DND-41 (cell line): ENCODE data around the gene CPSF4.

ENCODE experiments used
- ATAC-seq: fragments of 200-7000 bp; cut with Tn5 transposase; 3 replicates; pipeline ENCODE4 v1.9.1; 2021; ENCODE audit warnings: low read depth; ENCODE audit not compliant: insufficient read depth
- DNase-seq: peaks from one replicate; pipeline ENCODE4 v3.0.0-alpha.2; 2020
- H2AFZ ChIP-seq: 2 replicates; pipeline ENCODE4 v1.6.0; 2012; ENCODE audit warnings: low read depth, low read length
- H3K27ac ChIP-seq: 2 replicates; pipeline ENCODE4 v1.5.1; 2012; ENCODE audit warnings: low read length, inconsistent platforms
- H3K27me3 ChIP-seq: fragments of 200-600 bp; sonication (generic); 2 replicates; pipeline ENCODE4 v1.6.0; 2012; ENCODE audit warnings: low read length, mild to moderate bottlenecking, inconsistent platforms; ENCODE audit not compliant: insufficient read depth, poor library complexity
- H3K36me3 ChIP-seq: 2 replicates; pipeline ENCODE4 v1.5.1; 2012; ENCODE audit warnings: low read length, inconsistent platforms; ENCODE audit not compliant: insufficient read depth
- H3K4me1 ChIP-seq: 2 replicates; pipeline ENCODE4 v1.5.1; 2012; ENCODE audit warnings: mild to moderate bottlenecking, low read length; ENCODE audit not compliant: insufficient read depth
- H3K4me2 ChIP-seq: 2 replicates; pipeline ENCODE4 v1.6.0; 2012; ENCODE audit warnings: mild to moderate bottlenecking, moderate library complexity, low read length, inconsistent platforms; ENCODE audit not compliant: insufficient read depth
- H3K4me3 ChIP-seq, 2 experiments: fragments of 200-600 bp in 1 of 2; shearing (Covaris generic) in 1 of 2; 2 replicates each; pipeline ENCODE4 v1.5.1; 2012 to 2016; ENCODE audit warnings: inconsistent platforms in 2 of 2, low read length in 2 of 2, mild to moderate bottlenecking in 2 of 2, low read depth in 1 of 2, moderate library complexity in 1 of 2
- H3K79me2 ChIP-seq: 2 replicates; pipeline ENCODE4 v1.6.0; 2012; ENCODE audit warnings: low read length, inconsistent platforms; ENCODE audit not compliant: insufficient read depth
- H3K9ac ChIP-seq: 2 replicates; pipeline ENCODE4 v1.6.0; 2012; ENCODE audit warnings: low read depth, mild to moderate bottlenecking, inconsistent platforms, low read length, moderate library complexity
- H3K9me3 ChIP-seq: 2 replicates; pipeline ENCODE4 v1.5.1; 2012; ENCODE audit warnings: low read length, moderate library complexity, mild to moderate bottlenecking, inconsistent platforms; ENCODE audit not compliant: insufficient read depth, severe bottlenecking
- H4K20me1 ChIP-seq: 2 replicates; pipeline ENCODE4 v1.6.0; 2012; ENCODE audit warnings: low read length; ENCODE audit not compliant: insufficient read depth
- EZH2 ChIP-seq: IDR thresholded peaks from 3 replicates; pipeline ENCODE4 v1.6.1; 2012; ENCODE audit warnings: borderline replicate concordance, low read depth, mild to moderate bottlenecking, moderate library complexity, low read length, inconsistent platforms; ENCODE audit not compliant: severe bottlenecking
- TF ChIP-seq, protein P1 (sequence below): IDR thresholded peaks from 2 replicates; pipeline ENCODE4 v1.5.1; 2012; ENCODE audit warnings: borderline replicate concordance, low read length, moderate library complexity, mild to moderate bottlenecking; ENCODE audit not compliant: poor library complexity, severe bottlenecking; ENCODE audit errors: extremely low read depth

CPSF4 gene

DNA sequence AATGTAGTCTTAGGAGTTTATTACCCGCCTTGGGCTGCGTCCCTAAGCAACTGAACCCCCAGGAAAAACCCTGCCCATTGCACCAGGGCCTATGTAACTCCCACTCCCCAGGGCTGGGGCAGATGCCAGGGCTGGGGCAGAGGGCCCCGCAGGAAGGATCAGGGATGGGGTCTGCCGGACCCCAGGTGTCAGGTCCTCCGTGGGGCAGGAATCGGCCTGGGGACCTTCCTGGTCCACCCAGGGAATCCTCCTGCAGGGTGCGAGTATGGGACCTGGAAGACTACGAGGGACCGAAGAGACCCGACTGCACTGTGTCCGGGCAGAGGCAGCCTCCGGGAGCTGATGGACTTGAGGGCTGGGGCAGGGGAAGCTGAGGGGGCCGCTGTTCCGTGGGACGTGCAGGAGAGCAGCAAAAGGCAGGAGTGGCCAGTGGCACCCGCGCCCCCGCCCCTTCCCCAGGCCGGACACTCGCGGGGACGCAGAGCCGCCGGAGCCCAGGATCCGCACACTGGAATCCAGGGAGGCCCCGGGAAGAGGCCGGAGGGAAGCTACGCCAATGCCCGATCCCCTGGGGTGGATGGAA, 29.7 kb downstream of the CPSF4 start:
- no peak overlapping the region for H3K4me2 ChIP-seq
- no peak overlapping the region for H2AFZ ChIP-seq
- no peaks in the 10 kb centered on the region for H3K9me3 ChIP-seq
- peaks cover 40% of the 10 kb centered on the region for H3K79me2 ChIP-seq
- DNase-seq = no peak
- no peak overlapping the region for H3K9ac ChIP-seq
- H3K27me3 ChIP-seq = no peaks in the 10 kb centered on the region
- no peak overlapping the region for H3K4me3 ChIP-seq
- peaks cover 5% of the 10 kb centered on the region; the same call in 1 of the 2 replicates for H4K20me1 ChIP-seq
- H3K36me3 ChIP-seq = peaks cover 11% of the 10 kb centered on the region
- ATAC-seq = no peak
- TF ChIP-seq, protein P1, sequence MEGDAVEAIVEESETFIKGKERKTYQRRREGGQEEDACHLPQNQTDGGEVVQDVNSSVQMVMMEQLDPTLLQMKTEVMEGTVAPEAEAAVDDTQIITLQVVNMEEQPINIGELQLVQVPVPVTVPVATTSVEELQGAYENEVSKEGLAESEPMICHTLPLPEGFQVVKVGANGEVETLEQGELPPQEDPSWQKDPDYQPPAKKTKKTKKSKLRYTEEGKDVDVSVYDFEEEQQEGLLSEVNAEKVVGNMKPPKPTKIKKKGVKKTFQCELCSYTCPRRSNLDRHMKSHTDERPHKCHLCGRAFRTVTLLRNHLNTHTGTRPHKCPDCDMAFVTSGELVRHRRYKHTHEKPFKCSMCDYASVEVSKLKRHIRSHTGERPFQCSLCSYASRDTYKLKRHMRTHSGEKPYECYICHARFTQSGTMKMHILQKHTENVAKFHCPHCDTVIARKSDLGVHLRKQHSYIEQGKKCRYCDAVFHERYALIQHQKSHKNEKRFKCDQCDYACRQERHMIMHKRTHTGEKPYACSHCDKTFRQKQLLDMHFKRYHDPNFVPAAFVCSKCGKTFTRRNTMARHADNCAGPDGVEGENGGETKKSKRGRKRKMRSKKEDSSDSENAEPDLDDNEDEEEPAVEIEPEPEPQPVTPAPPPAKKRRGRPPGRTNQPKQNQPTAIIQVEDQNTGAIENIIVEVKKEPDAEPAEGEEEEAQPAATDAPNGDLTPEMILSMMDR = no peak
- TF ChIP-seq EZH2 = no peak
- H3K27ac ChIP-seq = no peak overlapping the region
- H3K4me1 ChIP-seq = peaks cover 39% of the 10 kb centered on the region

DNA sequence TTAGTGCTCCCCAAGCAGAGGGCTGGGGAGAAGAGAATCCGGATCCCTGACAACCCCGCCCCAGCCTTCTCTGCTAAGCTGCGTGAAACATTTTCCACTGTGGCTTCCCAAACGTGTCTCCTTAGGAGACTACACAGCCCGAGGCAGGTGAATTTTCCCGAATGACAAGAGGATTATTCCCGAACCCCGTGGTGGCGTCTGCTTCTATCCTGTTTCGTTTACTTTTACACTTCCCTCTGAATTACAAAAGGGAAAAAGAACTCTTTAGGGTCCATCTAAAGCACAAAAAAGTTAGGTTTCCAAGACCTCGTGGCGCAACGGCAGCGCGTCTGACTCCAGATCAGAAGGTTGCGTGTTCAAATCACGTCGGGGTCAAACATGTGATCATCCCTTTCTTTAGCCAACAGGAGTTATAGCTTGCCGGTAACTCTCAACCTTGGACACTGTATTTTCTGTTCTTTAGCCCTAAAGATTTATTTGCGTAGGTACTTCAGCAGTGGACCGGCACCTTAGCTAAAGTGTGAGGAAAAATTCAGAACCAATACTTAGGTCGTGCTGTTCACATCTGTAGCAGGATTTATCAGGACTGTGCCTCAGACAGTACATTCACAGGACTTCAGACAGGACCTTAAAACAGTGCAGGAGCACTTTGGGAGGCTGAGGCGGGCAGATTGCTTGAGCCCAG, 30.8 kb downstream of the CPSF4 start:
- H3K9ac ChIP-seq = no peak overlapping the region
- ATAC-seq (no peak), DNase-seq (no peak)
- H3K27ac ChIP-seq = no peak overlapping the region
- H4K20me1 ChIP-seq = no peaks in the 10 kb centered on the region
- no peak overlapping the region for H3K4me2 ChIP-seq
- peaks cover 3% of the 10 kb centered on the region; the same call in 1 of the 2 replicates for H3K36me3 ChIP-seq
- H3K4me3 ChIP-seq = no peak overlapping the region
- no peaks in the 10 kb centered on the region for H3K9me3 ChIP-seq
- TF ChIP-seq, protein P1 = no peak
- TF ChIP-seq EZH2 = no peak
- no peak overlapping the region; the same call in 1 of the 2 replicates for H2AFZ ChIP-seq
- H3K79me2 ChIP-seq = peaks cover 39% of the 10 kb centered on the region
- no peaks in the 10 kb centered on the region for H3K27me3 ChIP-seq
- H3K4me1 ChIP-seq = peaks cover 38% of the 10 kb centered on the region

DNA sequence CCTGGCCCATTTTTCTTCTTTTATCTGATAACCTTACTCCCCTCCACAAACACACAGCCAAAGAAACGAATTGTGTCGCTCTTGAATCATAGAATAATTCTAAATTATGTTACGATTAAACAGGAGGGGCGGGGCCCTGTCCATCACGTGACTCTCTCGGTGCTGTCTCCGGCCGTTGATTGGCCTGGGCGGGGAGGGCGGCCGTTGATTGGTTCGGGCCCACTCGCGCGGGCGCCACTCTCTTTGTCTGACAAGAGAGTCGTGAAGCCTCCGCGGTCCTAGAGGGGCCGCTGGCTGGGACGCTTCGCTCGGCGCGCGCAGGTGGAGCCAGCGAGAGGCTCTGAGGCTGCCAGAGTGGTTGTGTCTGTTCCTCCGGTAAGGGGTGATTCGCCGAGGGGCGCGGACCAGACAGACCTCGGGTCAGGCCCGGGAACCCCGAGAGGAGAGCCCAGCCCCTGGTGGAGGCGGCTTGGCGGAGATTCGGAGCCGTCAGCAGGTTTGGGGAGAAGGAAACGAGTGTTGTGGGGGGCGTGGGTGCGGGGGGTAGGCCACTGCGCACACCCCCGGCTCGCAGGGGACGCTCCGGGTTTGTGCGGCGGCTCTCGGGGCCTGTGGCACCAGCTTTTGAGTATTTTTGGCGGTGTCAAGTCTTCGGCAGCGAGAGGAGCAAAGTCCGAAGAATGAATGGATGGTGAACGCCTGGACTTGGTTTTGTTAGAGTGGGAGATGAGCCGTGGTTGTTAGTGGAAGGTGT, 34.0 kb downstream of the CPSF4 start, which contains the start of gene ZNF789:
TSS of gene ZNF789 (plus strand) at position 330 of the 754 bp plus-strand sequence. CDS start 3,567 bp downstream, outside the sequence.
- H3K36me3 ChIP-seq = peaks cover 21% of the 10 kb centered on the region
- DNase-seq (peak; percentile 98), ATAC-seq (peak; percentile 97)
- peak within 1 kb of the TSS; percentile 81 for H3K9ac ChIP-seq
- peaks cover 48% of the 10 kb centered on the region for H3K79me2 ChIP-seq
- no peaks in the 10 kb centered on the region for H3K27me3 ChIP-seq
- no peaks in the 10 kb centered on the region for H3K9me3 ChIP-seq
- peaks cover 33% of the 10 kb centered on the region for H3K4me1 ChIP-seq
- H3K27ac ChIP-seq = peak within 1 kb of the TSS; percentile 93
- peak within 1 kb of the TSS; percentile 83 for H3K4me2 ChIP-seq
- H2AFZ ChIP-seq = peak within 1 kb of the TSS; percentile 95
- peak within 1 kb of the TSS; percentile 91 to 98 for H3K4me3 ChIP-seq
- no peak for TF ChIP-seq EZH2
- TF ChIP-seq, protein P1 = no peak
- peaks cover 6% of the 10 kb centered on the region; the same call in 1 of the 2 replicates for H4K20me1 ChIP-seq
